ENCODE measurements around the gene TBC1D24.
A peak's percentile ranks its signal among the peaks of the same experiment; 100 is the strongest.

TBC1D24 gene

GRCh38 chr16:2516391-2517240 is 41.7 kb downstream of the TBC1D24 start:
- H3K4me2 ChIP-seq (ENCODE audit: low read depth, low read length), result no peak overlapping the region
- no peak overlapping the region for H3K9ac ChIP-seq (ENCODE audit: low read length)

GRCh38 chr16:2517954-2518605 is 43.2 kb downstream of the TBC1D24 start:
- H3K79me2 ChIP-seq (ENCODE audit: low read length), result peaks cover 85% of the 10 kb centered on the region
- H3K27me3 ChIP-seq (replicated peaks; ENCODE audit: insufficient read depth, low read length), result no peaks in the 10 kb centered on the region
- no peaks in the 10 kb centered on the region for H3K9me3 ChIP-seq (replicated peaks; ENCODE audit: insufficient read depth, low read length)
- H3K9ac ChIP-seq (ENCODE audit: low read length), result no peak overlapping the region
- peaks cover 15% of the 10 kb centered on the region for H3F3A ChIP-seq (ENCODE audit: insufficient read depth, low read length)
- no peaks in the 10 kb centered on the region for H3K36me3 ChIP-seq (replicated peaks; ENCODE audit: insufficient read depth, low read length)
- H3K9me2 ChIP-seq (replicated peaks; ENCODE audit: insufficient read depth, low read length), result no peaks in the 10 kb centered on the region
- no peak overlapping the region for H3K4me2 ChIP-seq (ENCODE audit: low read depth, low read length)
- H4K20me1 ChIP-seq (ENCODE audit: insufficient read depth, low read length), result peaks cover 15% of the 10 kb centered on the region; the same call in 1 of the 2 replicates
- no peak overlapping the region for H3K27ac ChIP-seq (ENCODE audit: low read length)
- no peak overlapping the region for H2AFZ ChIP-seq (ENCODE audit: low read length)
- DNase-seq, result no peak
- TF ChIP-seq CTCF (IDR thresholded peaks at IDR 0.05; ENCODE audit: low read length), result no peak
- TF ChIP-seq EZH2 (optimal IDR thresholded peaks at IDR 0.05; ENCODE audit: low read depth, low read length), result no peak
- no peak for TF ChIP-seq EZH2phosphoT487 (IDR thresholded peaks at IDR 0.05; ENCODE audit: low read length)
- peaks cover 6% of the 10 kb centered on the region for H3K4me1 ChIP-seq (ENCODE audit: low read length)
- H3K4me3 ChIP-seq (ENCODE audit: low read length), result no peak overlapping the region

More at GRCh38 chr16:2516391-2517240, 41.7 kb downstream of the TBC1D24 start:
- Histone ChIP-seq H4K20me1 (ENCODE audit: insufficient read depth, low read length) (peaks cover 15% of the 10 kb centered on the region; the same call in 1 of the 2 replicates), H3K27me3 (replicated peaks; ENCODE audit: insufficient read depth, low read length) (no peaks in the 10 kb centered on the region), H3F3A (ENCODE audit: insufficient read depth, low read length) (peaks cover 19% of the 10 kb centered on the region), H3K9me2 (replicated peaks; ENCODE audit: insufficient read depth, low read length) (no peaks in the 10 kb centered on the region), H3K9me3 (replicated peaks; ENCODE audit: insufficient read depth, low read length) (no peaks in the 10 kb centered on the region), H3K4me3 (ENCODE audit: low read length) (no peak overlapping the region), H2AFZ (ENCODE audit: low read length) (no peak overlapping the region), H3K4me1 (ENCODE audit: low read length) (peaks cover 13% of the 10 kb centered on the region), H3K27ac (ENCODE audit: low read length) (no peak overlapping the region), H3K79me2 (ENCODE audit: low read length) (peaks cover 72% of the 10 kb centered on the region), H3K36me3 (replicated peaks; ENCODE audit: insufficient read depth, low read length) (no peaks in the 10 kb centered on the region)
- TF ChIP-seq EZH2phosphoT487 (IDR thresholded peaks at IDR 0.05; ENCODE audit: low read length) (no peak), EZH2 (optimal IDR thresholded peaks at IDR 0.05; ENCODE audit: low read depth, low read length) (no peak), CTCF (IDR thresholded peaks at IDR 0.05; ENCODE audit: low read length) (no peak)
- no peak for DNase-seq

GRCh38 chr16:2518823-2519710 is 44.1 kb downstream of the TBC1D24 start:
- H3K27ac ChIP-seq (ENCODE audit: low read length), result no peak overlapping the region
- peak overlapping the region; percentile 55; the same call in 1 of the 2 replicates for H3K4me2 ChIP-seq (ENCODE audit: low read depth, low read length)
- H3K79me2 ChIP-seq (ENCODE audit: low read length), result peaks cover 92% of the 10 kb centered on the region
- no peaks in the 10 kb centered on the region for H3K9me2 ChIP-seq (replicated peaks; ENCODE audit: insufficient read depth, low read length)
- no peak overlapping the region for H2AFZ ChIP-seq (ENCODE audit: low read length)
- no peak overlapping the region for H3K4me3 ChIP-seq (ENCODE audit: low read length)
- no peaks in the 10 kb centered on the region for H3K27me3 ChIP-seq (replicated peaks; ENCODE audit: insufficient read depth, low read length)
- no peak for TF ChIP-seq CTCF (IDR thresholded peaks at IDR 0.05; ENCODE audit: low read length)
- no peak for TF ChIP-seq EZH2phosphoT487 (IDR thresholded peaks at IDR 0.05; ENCODE audit: low read length)
- no peak for TF ChIP-seq EZH2 (optimal IDR thresholded peaks at IDR 0.05; ENCODE audit: low read depth, low read length)
- no peaks in the 10 kb centered on the region for H3K36me3 ChIP-seq (replicated peaks; ENCODE audit: insufficient read depth, low read length)
- no peaks in the 10 kb centered on the region for H3K9me3 ChIP-seq (replicated peaks; ENCODE audit: insufficient read depth, low read length)
- peaks cover 4% of the 10 kb centered on the region; the same call in 1 of the 2 replicates for H3K4me1 ChIP-seq (ENCODE audit: low read length)
- no peak for DNase-seq
- H4K20me1 ChIP-seq (ENCODE audit: insufficient read depth, low read length), result peaks cover 15% of the 10 kb centered on the region; the same call in 1 of the 2 replicates
- H3F3A ChIP-seq (ENCODE audit: insufficient read depth, low read length), result peaks cover 13% of the 10 kb centered on the region
- H3K9ac ChIP-seq (ENCODE audit: low read length), result no peak overlapping the region

Data from MM.1S (cell line).